Measurements from ENCODE around the gene SPNS3.

Gene SPNS3

DNA sequence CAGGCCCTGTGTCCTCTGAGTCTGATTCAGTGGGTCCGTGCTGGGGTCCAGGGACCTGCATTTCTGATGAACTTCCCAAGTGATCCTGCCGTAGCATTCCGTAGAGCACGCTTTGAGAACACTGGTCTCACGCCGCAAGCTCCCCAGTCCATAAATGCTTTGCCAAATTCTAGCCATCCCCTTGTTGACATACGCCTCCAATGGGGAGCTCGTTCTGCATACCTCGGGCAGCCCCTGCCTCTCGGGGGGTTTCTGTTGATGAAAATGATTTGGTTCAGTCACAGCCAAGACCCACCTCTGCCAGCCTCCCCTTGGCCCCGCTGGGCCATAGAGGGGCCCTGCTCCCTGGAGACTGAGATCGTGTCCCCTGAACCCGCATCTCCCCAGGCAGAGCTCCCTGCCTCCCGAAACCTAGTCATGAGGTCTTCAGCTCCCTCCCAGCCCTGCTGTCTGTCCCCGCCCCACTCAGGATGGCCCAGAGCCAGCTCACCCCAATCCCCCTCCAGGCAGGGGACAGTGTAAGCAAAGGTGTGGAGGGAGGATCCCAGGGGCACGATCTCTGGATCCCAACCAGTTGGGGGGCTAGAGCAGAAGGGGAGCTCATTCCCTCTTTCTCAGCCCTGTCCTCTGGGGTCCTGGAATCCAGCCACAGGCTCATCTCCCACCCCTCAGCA lies 48.7 kb downstream of the SPNS3 start:
- H3K27ac ChIP-seq (ENCODE audit: low read depth, low read length): no peak overlapping the region
- H3K4me3 ChIP-seq (ENCODE audit: low read depth, low read length): no peak overlapping the region
- H3K27me3 ChIP-seq (ENCODE audit: control insufficient read depth, insufficient read depth, low read length): no peaks in the 10 kb centered on the region
- peaks cover 15% of the 10 kb centered on the region; the same call in 1 of the 2 replicates for H3K4me1 ChIP-seq (ENCODE audit: control insufficient read depth, insufficient read depth, low read length)
- no peaks in the 10 kb centered on the region for H3K36me3 ChIP-seq (ENCODE audit: control insufficient read depth, insufficient read depth, low read length)
- H3K9me3 ChIP-seq (ENCODE audit: control insufficient read depth, insufficient read depth, low read depth, low read length): no peaks in the 10 kb centered on the region
- no peak overlapping the region for H3K9ac ChIP-seq (ENCODE audit: low read length)

- no peak overlapping the region for H3K27ac ChIP-seq (ENCODE audit: low read depth, low read length)
- H3K9me3 ChIP-seq (ENCODE audit: control insufficient read depth, insufficient read depth, low read depth, low read length): no peaks in the 10 kb centered on the region
- H3K4me3 ChIP-seq (ENCODE audit: low read depth, low read length): no peak overlapping the region
- peaks cover 15% of the 10 kb centered on the region; the same call in 1 of the 2 replicates for H3K4me1 ChIP-seq (ENCODE audit: control insufficient read depth, insufficient read depth, low read length)
- no peaks in the 10 kb centered on the region for H3K27me3 ChIP-seq (ENCODE audit: control insufficient read depth, insufficient read depth, low read length)
- H3K36me3 ChIP-seq (ENCODE audit: control insufficient read depth, insufficient read depth, low read length): no peaks in the 10 kb centered on the region
- no peak overlapping the region for H3K9ac ChIP-seq (ENCODE audit: low read length)
These were observed 49.5 kb downstream of the SPNS3 start for GRCh38 chr17:4483012-4483840.

GRCh38 chr17:4485676-4486646 lies 52.2 kb downstream of the SPNS3 start:
- peaks cover 10% of the 10 kb centered on the region; the same call in 1 of the 2 replicates for H3K4me1 ChIP-seq (ENCODE audit: control insufficient read depth, insufficient read depth, low read length)

GRCh38 chr17:4487296-4487695 lies 53.6 kb downstream of the SPNS3 start:
- H3K27ac ChIP-seq (ENCODE audit: low read depth, low read length): no peak overlapping the region
- H3K4me1 ChIP-seq (ENCODE audit: control insufficient read depth, insufficient read depth, low read length): peaks cover 6% of the 10 kb centered on the region; the same call in 1 of the 2 replicates
- no peaks in the 10 kb centered on the region for H3K9me3 ChIP-seq (ENCODE audit: control insufficient read depth, insufficient read depth, low read depth, low read length)

More at GRCh38 chr17:4485676-4486646, 52.2 kb downstream of the SPNS3 start:
- H3K27me3 ChIP-seq (ENCODE audit: control insufficient read depth, insufficient read depth, low read length): no peaks in the 10 kb centered on the region
- H3K9ac ChIP-seq (ENCODE audit: low read length): no peak overlapping the region
- no peak overlapping the region for H3K27ac ChIP-seq (ENCODE audit: low read depth, low read length)
- H3K36me3 ChIP-seq (ENCODE audit: control insufficient read depth, insufficient read depth, low read length): no peaks in the 10 kb centered on the region
- no peak overlapping the region for H3K4me3 ChIP-seq (ENCODE audit: low read depth, low read length)
- H3K9me3 ChIP-seq (ENCODE audit: control insufficient read depth, insufficient read depth, low read depth, low read length): no peaks in the 10 kb centered on the region

GRCh38 chr17:4487820-4488716 lies 54.3 kb downstream of the SPNS3 start:
- Histone ChIP-seq H3K4me1 (ENCODE audit: control insufficient read depth, insufficient read depth, low read length) (peaks cover 8% of the 10 kb centered on the region), H3K27me3 (ENCODE audit: control insufficient read depth, insufficient read depth, low read length) (no peaks in the 10 kb centered on the region)

More at GRCh38 chr17:4487296-4487695, 53.6 kb downstream of the SPNS3 start:
- Histone ChIP-seq H3K4me3 (ENCODE audit: low read depth, low read length) (no peak overlapping the region), H3K9ac (ENCODE audit: low read length) (no peak overlapping the region), H3K36me3 (ENCODE audit: control insufficient read depth, insufficient read depth, low read length) (no peaks in the 10 kb centered on the region), H3K27me3 (ENCODE audit: control insufficient read depth, insufficient read depth, low read length) (no peaks in the 10 kb centered on the region)

GRCh38 chr17:4488989-4489595 lies 55.4 kb downstream of the SPNS3 start:
- H3K9me3 ChIP-seq (ENCODE audit: control insufficient read depth, insufficient read depth, low read depth, low read length): no peaks in the 10 kb centered on the region
- no peak overlapping the region for H3K4me3 ChIP-seq (ENCODE audit: low read depth, low read length)
- H3K27me3 ChIP-seq (ENCODE audit: control insufficient read depth, insufficient read depth, low read length): no peaks in the 10 kb centered on the region
- H3K9ac ChIP-seq (ENCODE audit: low read length): no peak overlapping the region
- H3K36me3 ChIP-seq (ENCODE audit: control insufficient read depth, insufficient read depth, low read length): no peaks in the 10 kb centered on the region
- peaks cover 3% of the 10 kb centered on the region for H3K4me1 ChIP-seq (ENCODE audit: control insufficient read depth, insufficient read depth, low read length)
- H3K27ac ChIP-seq (ENCODE audit: low read depth, low read length): no peak overlapping the region

More at GRCh38 chr17:4487820-4488716, 54.3 kb downstream of the SPNS3 start:
- Histone ChIP-seq H3K27ac (ENCODE audit: low read depth, low read length) (no peak overlapping the region), H3K9ac (ENCODE audit: low read length) (no peak overlapping the region), H3K9me3 (ENCODE audit: control insufficient read depth, insufficient read depth, low read depth, low read length) (no peaks in the 10 kb centered on the region), H3K4me3 (ENCODE audit: low read depth, low read length) (no peak overlapping the region), H3K36me3 (ENCODE audit: control insufficient read depth, insufficient read depth, low read length) (no peaks in the 10 kb centered on the region)

DNA sequence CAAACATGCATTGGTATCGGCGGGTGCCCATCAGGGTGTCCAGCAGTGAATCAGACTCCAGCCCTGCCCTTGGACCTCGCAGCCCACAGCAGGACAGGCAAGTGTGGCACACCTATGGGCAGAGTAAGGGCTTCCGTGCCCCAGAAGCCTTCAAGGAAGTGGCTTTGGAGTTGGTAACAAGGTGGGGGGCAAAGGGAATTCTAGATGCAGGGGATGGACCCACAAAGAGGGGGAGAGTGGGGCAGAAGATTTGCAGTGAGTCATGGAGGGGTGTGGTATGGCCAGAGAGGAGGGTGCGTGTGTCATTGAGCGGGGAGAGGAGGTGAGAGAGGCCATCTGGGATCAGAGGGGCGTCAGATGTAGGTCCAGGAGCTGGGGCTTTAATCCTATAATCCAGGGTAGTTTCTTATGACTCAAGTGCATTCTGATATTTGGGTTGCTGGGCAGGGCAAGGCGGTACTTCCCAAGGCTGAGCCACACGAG lies 56.4 kb downstream of the SPNS3 start:
- peaks cover 3% of the 10 kb centered on the region for H3K4me1 ChIP-seq (ENCODE audit: control insufficient read depth, insufficient read depth, low read length)
- H3K9ac ChIP-seq (ENCODE audit: low read length): no peak overlapping the region
- no peaks in the 10 kb centered on the region for H3K36me3 ChIP-seq (ENCODE audit: control insufficient read depth, insufficient read depth, low read length)
- no peaks in the 10 kb centered on the region for H3K9me3 ChIP-seq (ENCODE audit: control insufficient read depth, insufficient read depth, low read depth, low read length)
- no peak overlapping the region for H3K4me3 ChIP-seq (ENCODE audit: low read depth, low read length)
- H3K27me3 ChIP-seq (ENCODE audit: control insufficient read depth, insufficient read depth, low read length): no peaks in the 10 kb centered on the region
- H3K27ac ChIP-seq (ENCODE audit: low read depth, low read length): no peak overlapping the region

- no peaks in the 10 kb centered on the region for H3K9me3 ChIP-seq (ENCODE audit: control insufficient read depth, insufficient read depth, low read depth, low read length)
- no peak overlapping the region for H3K27ac ChIP-seq (ENCODE audit: low read depth, low read length)
- no peak overlapping the region for H3K4me3 ChIP-seq (ENCODE audit: low read depth, low read length)
- peaks cover 3% of the 10 kb centered on the region for H3K4me1 ChIP-seq (ENCODE audit: control insufficient read depth, insufficient read depth, low read length)
- H3K9ac ChIP-seq (ENCODE audit: low read length): no peak overlapping the region
- no peaks in the 10 kb centered on the region for H3K27me3 ChIP-seq (ENCODE audit: control insufficient read depth, insufficient read depth, low read length)
- no peaks in the 10 kb centered on the region for H3K36me3 ChIP-seq (ENCODE audit: control insufficient read depth, insufficient read depth, low read length)
These were observed 56.9 kb downstream of the SPNS3 start for GRCh38 chr17:4490637-4491061.

GRCh38 chr17:4492721-4493561 lies 59.2 kb downstream of the SPNS3 start:
- Histone ChIP-seq H3K27ac (ENCODE audit: low read depth, low read length) (no peak overlapping the region), H3K27me3 (ENCODE audit: control insufficient read depth, insufficient read depth, low read length) (peaks cover 17% of the 10 kb centered on the region), H3K9me3 (ENCODE audit: control insufficient read depth, insufficient read depth, low read depth, low read length) (no peaks in the 10 kb centered on the region), H3K4me1 (ENCODE audit: control insufficient read depth, insufficient read depth, low read length) (peaks cover 3% of the 10 kb centered on the region), H3K9ac (ENCODE audit: low read length) (no peak overlapping the region), H3K4me3 (ENCODE audit: low read depth, low read length) (no peak overlapping the region), H3K36me3 (ENCODE audit: control insufficient read depth, insufficient read depth, low read length) (no peaks in the 10 kb centered on the region)

Measured in HUES6 (cell line).